Esophagus squamous epithelium (tissue), 5 donors: ENCODE results near the gene GRK6. TPM values are rescaled to one million over a fixed set of nuclear protein-coding genes. Genes with fewer than 3 reads are reported as not detected.

Experiments
- DNase-seq: peaks from one replicate; lab custom pipeline; 2025; lab: John Stamatoyannopoulos, UW
- H3K27ac ChIP-seq, 4 donors: fragments of 200-600 bp; sonication (generic); one replicate each; pipeline ENCODE4 v1.5.1; 2016 to 2019; ENCODE audit warnings: mild to moderate bottlenecking in 1 of 4
- H3K27me3 ChIP-seq, 4 donors: fragments of 200-600 bp; sonication (generic); 1 replicate in 3 of 4; 2 replicates in 1 of 4; pipeline versions ENCODE4 v1.5.1 to v1.6.0; 2017 to 2021; ENCODE audit warnings: antibody characterized with exemption in 1 of 4
- H3K36me3 ChIP-seq, 3 donors: fragments of 200-600 bp; sonication (generic); one replicate each; pipeline ENCODE4 v1.5.1; 2016 to 2019
- H3K4me1 ChIP-seq, 3 donors: fragments of 200-600 bp; sonication (generic); one replicate each; pipeline ENCODE4 v1.5.1; 2017 to 2019
- H3K4me3 ChIP-seq, 4 donors: fragments of 200-600 bp; sonication (generic); 1 replicate in 3 of 4; 2 replicates in 1 of 4; pipeline ENCODE4 v1.5.1; 2016 to 2019; ENCODE audit warnings: mild to moderate bottlenecking in 2 of 4, moderate library complexity in 1 of 4
- H3K9me3 ChIP-seq, 3 donors: fragments of 200-600 bp; sonication (generic); one replicate each; pipeline ENCODE4 v1.5.1; 2016 to 2019
- CTCF ChIP-seq, 6 experiments: fragments of 450-650 bp in 4 of 6; fragments of 200-600 bp in 2 of 6; sonication (generic) in 2 of 6; IDR thresholded peaks; one replicate each; pipeline ENCODE4 v1.5.1; 2016 to 2019; ENCODE audit warnings: antibody characterized with exemption in 6 of 6, mild to moderate bottlenecking in 4 of 6, moderate library complexity in 4 of 6
- POLR2A ChIP-seq, 4 donors: fragments of 450-650 bp; IDR thresholded peaks; one replicate each; pipeline ENCODE4 v1.6.1; 2017; ENCODE audit warnings: antibody characterized with exemption in 4 of 4, mild to moderate bottlenecking in 4 of 4, moderate library complexity in 3 of 4
- WGBS, 2 donors: methylation state at CpG; one replicate each; pipeline ENCODE4 v1.1.5; 2018; 5-methylcytosine and 5-hydroxymethylcytosine counted together
- intact Hi-C: fragments of 100-400 bp; cut with DNase I; formaldehyde crosslinking; loops from one replicate; pipeline ENCODE4 v1.15.0; 2022
- total RNA-seq, 4 donors: library from RNA; depleted of rRNA; stranded (reverse); fragments of >200 nt; gene quantifications; one replicate each; pipeline ENCODE4 v1.1.0, GENCODE V29; 2016
- donor health status: DM: yes; HTN: yes; CAD: no.

GRK6 gene
- total RNA-seq, 4 donors from 2014 or later: 24.6 to 39.7 (median 29.5) TPM

GRCh38 chr5:177456976-177457851, 30.7 kb downstream of the GRK6 start:
- intact Hi-C loops: loop anchor here (10.0 kb wide), 1 partner anchor 142 kb away; the partner anchor contains the start of gene MXD3
- Histone ChIP-seq H3K4me3 (no peak overlapping the region), H3K27me3 (peaks cover 0 to 13% (median 0%) of the 10 kb centered on the region in 4 donors), H3K36me3 (peaks cover 0 to 27% (median 5%) of the 10 kb centered on the region in 3 donors), H3K27ac (peak overlapping the region in 3 of 4 donors; percentile 30 to 65 (median 50)), H3K9me3 (no peaks in the 10 kb centered on the region), H3K4me1 (peaks cover 32 to 66% (median 39%) of the 10 kb centered on the region in 3 donors)
- TF ChIP-seq CTCF (IDR thresholded peaks at IDR 0.05) (peak in 5 of 6 experiments; percentile 34 to 74 (median 59)), POLR2A (IDR thresholded peaks at IDR 0.05) (no peak)
- peak; percentile 48 for DNase-seq
- WGBS, 2 donors: 68 to 72% methylated on average over 12 to 17 of the region's 24 CpGs

- H3K36me3 ChIP-seq: peaks cover 0 to 27% (median 5%) of the 10 kb centered on the region in 3 donors
- no peak for DNase-seq
- H3K9me3 ChIP-seq: no peaks in the 10 kb centered on the region
- intact Hi-C loops: loop anchor here (10.0 kb wide), 1 partner anchor 143 kb away; the partner anchor contains the start of gene MXD3
- H3K27ac ChIP-seq: peak overlapping the region in 2 of 4 donors; percentile 33 to 65
- 80% methylated on average over 2 of the region's 20 CpGs; no CpG with 5 or more reads in 1 of the 2 donors for WGBS, 2 donors
- no peak overlapping the region for H3K4me3 ChIP-seq
- TF ChIP-seq CTCF (IDR thresholded peaks at IDR 0.05) (no peak), POLR2A (IDR thresholded peaks at IDR 0.05) (no peak)
- H3K27me3 ChIP-seq: peaks cover 0 to 6% (median 0%) of the 10 kb centered on the region in 4 donors
- peaks cover 31 to 60% (median 34%) of the 10 kb centered on the region in 3 donors for H3K4me1 ChIP-seq
Measured at GRCh38 chr5:177457852-177458681, 31.6 kb downstream of the GRK6 start.

- no peaks in the 10 kb centered on the region for H3K9me3 ChIP-seq
- H3K4me3 ChIP-seq: no peak overlapping the region
- H3K4me1 ChIP-seq: peaks cover 23 to 52% (median 25%) of the 10 kb centered on the region in 3 donors
- no peaks in the 10 kb centered on the region for H3K27me3 ChIP-seq
- no peak for DNase-seq
- H3K36me3 ChIP-seq: peaks cover 0 to 27% (median 5%) of the 10 kb centered on the region in 3 donors
- 80% methylated on average over 2 of the region's 14 CpGs; no CpG with 5 or more reads in 1 of the 2 donors for whole genome bisulfite sequencing, 2 donors
- TF ChIP-seq CTCF (IDR thresholded peaks at IDR 0.05) (no peak), POLR2A (IDR thresholded peaks at IDR 0.05) (no peak)
- intact Hi-C loops: loop anchor here (10.0 kb wide), 1 partner anchor 144 kb away; the partner anchor contains the start of gene MXD3
- no peak overlapping the region for H3K27ac ChIP-seq
Measured at GRCh38 chr5:177458912-177459350, 32.5 kb downstream of the GRK6 start.

- intact Hi-C loops: loop anchor here (10.0 kb wide), 1 partner anchor 145 kb away; the partner anchor contains the start of gene MXD3
- DNase-seq: no peak
- 60% methylated on average over 2 of the region's 11 CpGs; no CpG with 5 or more reads in 1 of the 2 donors for WGBS, 2 donors
- H3K9me3 ChIP-seq: no peaks in the 10 kb centered on the region
- no peak overlapping the region for H3K4me3 ChIP-seq
- H3K4me1 ChIP-seq: peaks cover 19 to 48% (median 22%) of the 10 kb centered on the region in 3 donors
- no peak overlapping the region for H3K27ac ChIP-seq
- no peaks in the 10 kb centered on the region for H3K27me3 ChIP-seq
- H3K36me3 ChIP-seq: peaks cover 0 to 27% (median 5%) of the 10 kb centered on the region in 3 donors
- TF ChIP-seq CTCF (IDR thresholded peaks at IDR 0.05) (no peak), POLR2A (IDR thresholded peaks at IDR 0.05) (no peak)
Measured at GRCh38 chr5:177459357-177459756, 32.9 kb downstream of the GRK6 start.
